ENCODE measurements around the gene EPHB2.

DNA sequence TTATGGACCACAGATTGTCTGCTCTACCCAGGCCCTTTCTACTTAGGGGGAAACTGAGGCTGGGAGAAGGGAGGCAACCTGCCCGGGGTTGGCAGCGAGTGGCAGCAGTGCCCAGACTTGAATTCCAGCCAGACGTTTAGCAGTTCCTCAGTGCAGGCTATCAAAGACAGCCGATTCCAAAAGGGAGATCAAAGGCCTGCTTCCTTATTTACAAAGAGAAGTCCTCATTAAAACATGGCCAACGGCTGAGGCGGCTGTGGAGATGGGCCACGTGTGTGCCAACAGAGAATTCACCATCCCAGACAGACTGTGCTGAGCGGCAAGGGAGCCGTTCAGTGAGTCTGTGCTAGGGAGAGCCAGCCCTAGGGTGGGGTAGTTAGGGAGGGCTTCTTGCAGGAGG, 29.9 kb upstream of the EPHB2 start:
- TF ChIP-seq ZNF324 (tag by site-specific recombination; IDR thresholded peaks at IDR 0.05): no peak
- no peak for TF ChIP-seq ZNF274 (IDR thresholded peaks at IDR 0.05; ENCODE audit: low read length)
- TF ChIP-seq ZNF274 (tag by site-specific recombination; IDR thresholded peaks at IDR 0.05; ENCODE audit: borderline replicate concordance): no peak
- TF ChIP-seq ZNF670 (tag by site-specific recombination; IDR thresholded peaks at IDR 0.05; ENCODE audit: low read depth): no peak
- TF ChIP-seq ZNF530 (tag by site-specific recombination; IDR thresholded peaks at IDR 0.05; ENCODE audit: low read depth): no peak
- TF ChIP-seq, protein P1, sequence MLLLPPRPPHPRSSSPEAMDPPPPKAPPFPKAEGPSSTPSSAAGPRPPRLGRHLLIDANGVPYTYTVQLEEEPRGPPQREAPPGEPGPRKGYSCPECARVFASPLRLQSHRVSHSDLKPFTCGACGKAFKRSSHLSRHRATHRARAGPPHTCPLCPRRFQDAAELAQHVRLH (tag by site-specific recombination; IDR thresholded peaks at IDR 0.05): no peak
- TF ChIP-seq, protein P2, sequence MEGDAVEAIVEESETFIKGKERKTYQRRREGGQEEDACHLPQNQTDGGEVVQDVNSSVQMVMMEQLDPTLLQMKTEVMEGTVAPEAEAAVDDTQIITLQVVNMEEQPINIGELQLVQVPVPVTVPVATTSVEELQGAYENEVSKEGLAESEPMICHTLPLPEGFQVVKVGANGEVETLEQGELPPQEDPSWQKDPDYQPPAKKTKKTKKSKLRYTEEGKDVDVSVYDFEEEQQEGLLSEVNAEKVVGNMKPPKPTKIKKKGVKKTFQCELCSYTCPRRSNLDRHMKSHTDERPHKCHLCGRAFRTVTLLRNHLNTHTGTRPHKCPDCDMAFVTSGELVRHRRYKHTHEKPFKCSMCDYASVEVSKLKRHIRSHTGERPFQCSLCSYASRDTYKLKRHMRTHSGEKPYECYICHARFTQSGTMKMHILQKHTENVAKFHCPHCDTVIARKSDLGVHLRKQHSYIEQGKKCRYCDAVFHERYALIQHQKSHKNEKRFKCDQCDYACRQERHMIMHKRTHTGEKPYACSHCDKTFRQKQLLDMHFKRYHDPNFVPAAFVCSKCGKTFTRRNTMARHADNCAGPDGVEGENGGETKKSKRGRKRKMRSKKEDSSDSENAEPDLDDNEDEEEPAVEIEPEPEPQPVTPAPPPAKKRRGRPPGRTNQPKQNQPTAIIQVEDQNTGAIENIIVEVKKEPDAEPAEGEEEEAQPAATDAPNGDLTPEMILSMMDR (tag by site-specific recombination; IDR thresholded peaks at IDR 0.05): no peak
- TF ChIP-seq ZSCAN5A (tag by site-specific recombination; IDR thresholded peaks at IDR 0.05): no peak
- no peak for TF ChIP-seq ZNF302 (tag by site-specific recombination; IDR thresholded peaks at IDR 0.05; ENCODE audit: low read depth)

Data from HEK293 (cell line).